GM12872 (cell line): ENCODE data around the gene SIAH2.

ENCODE experiments used
- TF ChIP-seq, protein P1 (sequence below): IDR thresholded peaks from 3 replicates; pipeline ENCODE4 v1.5.1; 2011; ENCODE audit warnings: low read depth, mild to moderate bottlenecking, low read length, moderate library complexity; ENCODE audit not compliant: insufficient read depth

The SIAH2 gene

DNA sequence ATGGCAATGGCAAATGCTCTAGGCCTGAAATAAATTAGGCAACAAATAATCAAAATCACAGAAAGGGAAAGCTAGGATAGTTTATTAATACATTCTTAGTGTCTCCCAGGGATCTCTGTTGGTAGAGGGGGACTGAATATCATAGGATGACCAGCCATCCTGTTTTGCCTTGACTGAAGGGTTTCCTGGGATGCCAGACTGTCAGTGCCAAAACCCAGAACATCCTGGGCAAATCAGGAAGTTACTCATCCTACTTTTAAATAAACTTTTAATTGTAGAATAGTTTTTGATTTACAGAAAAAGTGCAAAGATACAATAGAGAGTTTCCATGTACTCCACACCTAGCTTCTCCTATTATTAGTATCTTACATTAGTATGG, 21.8 kb upstream of the SIAH2 start:
- TF ChIP-seq, protein P1, sequence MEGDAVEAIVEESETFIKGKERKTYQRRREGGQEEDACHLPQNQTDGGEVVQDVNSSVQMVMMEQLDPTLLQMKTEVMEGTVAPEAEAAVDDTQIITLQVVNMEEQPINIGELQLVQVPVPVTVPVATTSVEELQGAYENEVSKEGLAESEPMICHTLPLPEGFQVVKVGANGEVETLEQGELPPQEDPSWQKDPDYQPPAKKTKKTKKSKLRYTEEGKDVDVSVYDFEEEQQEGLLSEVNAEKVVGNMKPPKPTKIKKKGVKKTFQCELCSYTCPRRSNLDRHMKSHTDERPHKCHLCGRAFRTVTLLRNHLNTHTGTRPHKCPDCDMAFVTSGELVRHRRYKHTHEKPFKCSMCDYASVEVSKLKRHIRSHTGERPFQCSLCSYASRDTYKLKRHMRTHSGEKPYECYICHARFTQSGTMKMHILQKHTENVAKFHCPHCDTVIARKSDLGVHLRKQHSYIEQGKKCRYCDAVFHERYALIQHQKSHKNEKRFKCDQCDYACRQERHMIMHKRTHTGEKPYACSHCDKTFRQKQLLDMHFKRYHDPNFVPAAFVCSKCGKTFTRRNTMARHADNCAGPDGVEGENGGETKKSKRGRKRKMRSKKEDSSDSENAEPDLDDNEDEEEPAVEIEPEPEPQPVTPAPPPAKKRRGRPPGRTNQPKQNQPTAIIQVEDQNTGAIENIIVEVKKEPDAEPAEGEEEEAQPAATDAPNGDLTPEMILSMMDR = no peak

DNA sequence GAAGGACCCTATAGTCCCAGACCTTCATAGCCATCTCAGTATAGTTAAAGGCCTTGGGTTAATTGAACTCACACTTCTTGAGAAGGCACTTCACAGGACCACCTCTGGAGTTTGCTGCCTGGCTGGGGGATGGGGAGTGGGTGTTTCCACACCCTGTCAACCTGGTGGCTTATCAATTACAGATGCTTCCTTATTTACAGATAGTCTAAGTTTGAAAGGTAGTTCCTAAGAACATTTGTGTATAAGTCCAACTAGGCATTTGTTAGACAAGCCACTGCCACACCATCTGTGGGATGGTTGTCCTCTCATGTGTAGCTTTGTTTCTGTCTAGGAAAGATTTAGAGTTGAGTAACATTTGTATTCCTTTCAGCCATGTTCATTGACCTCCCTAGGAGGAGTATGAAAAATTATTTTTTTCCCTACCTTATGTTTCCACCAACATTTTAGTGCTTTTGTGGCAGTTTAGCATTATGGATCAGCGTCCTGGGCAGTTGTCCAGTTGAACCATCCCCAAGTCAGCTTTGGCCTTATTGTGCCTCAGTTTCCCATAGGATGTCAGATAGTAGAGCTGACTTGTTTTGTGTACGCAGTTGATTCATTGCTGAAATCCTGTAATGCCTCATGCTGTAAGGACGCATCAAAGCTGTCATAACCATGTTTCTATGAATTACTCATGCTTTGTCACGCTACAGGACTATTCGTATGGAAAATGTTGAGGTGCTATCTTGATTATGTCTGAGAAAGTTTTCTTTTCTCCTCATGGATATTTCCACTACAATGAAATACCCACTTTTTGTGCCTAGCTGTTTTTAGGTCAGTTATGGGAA, 21.2 kb upstream of the SIAH2 start:
- TF ChIP-seq, protein P1 = no peak

DNA sequence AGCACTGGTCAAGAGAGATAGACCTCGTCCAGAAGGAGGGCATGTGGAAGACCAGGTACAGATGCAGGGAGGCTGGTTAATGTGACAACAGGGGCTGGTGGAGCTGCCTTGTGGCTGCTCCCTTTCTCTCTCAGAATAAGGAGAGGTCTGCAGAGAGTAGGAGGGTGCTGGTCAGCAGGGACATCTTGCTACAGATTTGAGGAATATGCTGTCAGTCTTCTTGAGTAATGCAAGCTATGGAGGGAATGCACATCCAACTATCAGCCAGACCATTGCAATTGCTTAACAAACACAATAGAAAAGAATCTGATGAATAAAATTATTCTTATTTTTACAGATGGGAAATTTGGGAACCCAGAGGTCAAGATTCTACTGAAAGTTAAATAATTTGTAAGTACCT, 20.3 kb upstream of the SIAH2 start:
- TF ChIP-seq, protein P1 = no peak

DNA sequence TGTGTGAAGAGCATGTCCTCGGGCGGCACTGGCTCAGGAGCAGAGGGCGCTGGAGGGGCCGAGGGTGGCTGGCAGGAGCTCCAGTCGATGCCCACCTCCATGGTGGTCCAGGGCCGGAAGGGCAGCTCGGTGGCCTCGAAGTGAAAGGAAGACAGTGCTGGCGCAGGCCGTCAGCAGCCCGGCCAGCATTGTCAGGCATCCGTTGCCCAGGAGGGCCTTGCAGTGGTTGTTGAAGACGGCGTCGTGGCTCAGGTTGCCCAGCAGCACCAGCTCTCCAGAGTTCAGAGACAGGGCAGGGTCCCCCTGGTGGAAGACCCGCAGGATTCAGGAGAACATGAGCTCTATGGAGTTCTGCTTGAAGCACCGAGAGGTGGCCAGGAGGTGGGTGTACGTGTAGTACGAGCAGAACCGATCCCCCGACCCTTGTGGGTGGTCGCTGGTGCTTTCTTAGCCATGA, 16.5 kb upstream of the SIAH2 start:
- TF ChIP-seq, protein P1 = no peak

DNA sequence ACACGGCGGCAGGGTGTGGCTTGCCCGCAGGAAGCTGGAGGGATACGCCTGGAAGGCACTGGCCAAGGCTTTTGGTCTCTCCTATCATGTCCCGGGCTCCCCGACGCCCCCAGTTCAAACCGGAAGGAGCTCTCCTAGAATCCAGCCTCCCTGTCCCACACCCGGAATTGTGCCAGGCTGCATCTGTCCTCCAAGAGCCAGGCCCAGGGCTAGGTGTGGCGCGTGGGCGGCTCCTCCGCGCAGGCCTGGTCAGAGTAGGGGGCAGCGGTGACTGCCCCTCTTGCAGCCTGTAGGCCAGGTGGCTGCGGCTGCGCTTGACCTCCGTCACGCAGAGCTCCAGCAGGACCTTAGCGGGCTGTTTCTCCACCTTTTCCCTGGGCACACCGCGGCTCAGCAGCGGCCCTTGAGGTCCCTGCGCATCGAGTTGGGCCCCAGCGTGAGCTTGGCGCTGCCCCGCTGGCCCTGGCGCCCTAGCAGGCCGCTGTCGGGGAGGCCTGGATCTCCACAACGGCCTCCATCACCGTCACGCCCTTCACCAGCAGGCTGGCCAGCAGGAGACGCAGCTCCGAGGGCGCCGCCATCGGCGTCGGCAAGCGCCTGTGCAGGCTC, 15.9 kb upstream of the SIAH2 start:
- TF ChIP-seq, protein P1 = no peak

DNA sequence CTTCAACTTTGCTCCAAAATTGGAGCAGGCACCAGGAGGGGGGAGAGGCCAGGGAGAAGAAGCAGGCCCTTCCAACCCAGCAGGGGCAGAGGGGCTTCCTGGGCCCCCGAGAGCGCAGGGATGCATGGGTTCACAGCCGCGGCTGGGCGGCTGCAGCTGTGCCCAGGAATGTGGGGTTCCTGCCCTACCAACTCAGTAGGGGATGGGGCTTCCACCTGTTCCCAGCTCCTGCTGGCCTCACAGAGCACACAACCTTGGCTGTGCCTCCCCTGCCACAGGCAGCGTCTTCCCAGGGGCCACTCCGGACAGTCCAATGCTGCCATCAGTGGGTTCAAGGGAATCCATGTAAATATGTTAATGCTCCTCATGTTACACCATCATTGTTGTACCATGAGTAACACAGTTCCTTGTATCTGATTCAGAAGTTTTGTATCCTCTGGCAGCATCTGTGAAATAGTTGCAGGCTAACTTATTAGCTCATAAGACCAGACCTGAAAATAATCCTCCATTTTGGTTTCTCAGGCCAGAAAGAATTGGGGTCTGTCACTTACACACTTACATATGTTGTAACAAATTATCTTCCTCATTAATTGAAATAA, 12.1 kb upstream of the SIAH2 start:
- TF ChIP-seq, protein P1 = no peak

DNA sequence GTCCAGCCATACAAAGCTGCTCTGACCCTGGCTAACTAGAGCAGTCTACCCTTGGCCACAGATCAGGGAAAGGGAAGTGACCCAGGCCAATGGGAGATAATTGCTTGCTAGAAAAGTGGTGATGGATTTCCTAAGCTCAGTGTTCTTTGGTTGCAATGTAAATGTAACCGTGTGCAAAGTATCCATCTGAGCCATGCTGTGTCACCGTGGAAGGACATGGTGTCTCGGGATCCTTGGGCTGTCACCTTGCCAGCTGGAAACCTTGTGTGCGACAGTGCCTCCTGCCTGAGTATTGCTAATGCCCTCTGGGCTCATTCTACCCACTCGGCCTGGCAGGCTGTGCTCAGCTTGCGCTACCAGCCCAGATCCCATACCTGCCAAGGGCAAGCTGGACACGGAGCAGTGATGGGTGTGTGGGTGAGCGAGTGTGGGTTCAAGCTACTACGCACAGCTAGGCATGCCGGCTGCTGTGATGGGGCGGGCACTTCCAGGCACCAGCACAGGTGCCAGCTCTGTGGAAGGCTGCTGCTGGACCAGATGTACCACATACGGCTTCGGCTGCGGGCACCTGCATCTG, 10.7 kb upstream of the SIAH2 start:
- TF ChIP-seq, protein P1 = no peak
